Neural cell (in vitro differentiated cells): ENCODE measurements around the gene TRIO. TPM values are rescaled to one million over a fixed set of nuclear protein-coding genes. Genes with fewer than 3 reads are reported as not detected.

Experiments
- H2AFZ ChIP-seq: fragments of 200-600, 300-800 bp; sonication (generic), shearing (Covaris generic); 2 replicates; pipeline ENCODE4 v1.6.0; 2014; ENCODE audit warnings: low read depth, mild to moderate bottlenecking, antibody characterized with exemption, low read length, moderate library complexity
- H3F3A ChIP-seq: fragments of 200-600 bp; shearing (Covaris generic); 2 replicates; pipeline ENCODE4 v1.6.1; 2016; ENCODE audit warnings: mild to moderate bottlenecking, moderate library complexity, mixed read lengths, antibody characterized with exemption, low read length; ENCODE audit not compliant: insufficient read depth, poor library complexity, severe bottlenecking
- H3K27ac ChIP-seq: fragments of 200-600, 300-800 bp; sonication (generic), shearing (Covaris generic); 2 replicates; pipeline ENCODE4 v1.5.1; 2014; ENCODE audit warnings: mild to moderate bottlenecking, low read length, moderate library complexity
- H3K27me3 ChIP-seq: fragments of 300-800, 200-600 bp; sonication (generic), shearing (Covaris generic); 2 replicates; pipeline ENCODE4 v1.6.0; 2014; ENCODE audit warnings: mild to moderate bottlenecking, low read depth, low read length, moderate library complexity; ENCODE audit not compliant: insufficient read depth
- H3K36me3 ChIP-seq: fragments of 300-800, 200-600 bp; sonication (generic), shearing (Covaris generic); 2 replicates; pipeline ENCODE4 v1.5.1; 2014; ENCODE audit warnings: mild to moderate bottlenecking, antibody characterized with exemption, low read length, moderate library complexity; ENCODE audit not compliant: insufficient read depth
- H3K4me2 ChIP-seq: fragments of 300-800, 200-600 bp; sonication (generic), shearing (Covaris generic); 2 replicates; pipeline ENCODE4 v1.6.0; 2014; ENCODE audit warnings: mild to moderate bottlenecking, low read length
- H3K4me3 ChIP-seq: fragments of 300-800, 200-600 bp; sonication (generic), shearing (Covaris generic); 2 replicates; pipeline ENCODE4 v1.5.1; 2014; ENCODE audit warnings: mild to moderate bottlenecking, low read length, moderate library complexity
- H3K79me2 ChIP-seq: fragments of 200-600 bp; shearing (Covaris generic); replicated peaks from 2 replicates; pipeline ENCODE4 v1.6.0; 2014; ENCODE audit warnings: mild to moderate bottlenecking, low read length, moderate library complexity; ENCODE audit not compliant: insufficient read depth
- H3K9ac ChIP-seq: fragments of 300-800, 200-600 bp; sonication (generic), shearing (Covaris generic); 2 replicates; pipeline ENCODE4 v1.6.1; 2016; ENCODE audit warnings: mild to moderate bottlenecking, low read length, mixed read lengths
- H3K9me2 ChIP-seq: fragments of 200-600 bp; shearing (Covaris generic); 2 replicates; pipeline ENCODE4 v1.6.1; 2016; ENCODE audit warnings: mild to moderate bottlenecking, low read length, mixed read lengths; ENCODE audit not compliant: insufficient read depth
- H3K9me3 ChIP-seq: fragments of 200-600, 300-800 bp; sonication (generic), shearing (Covaris generic); 2 replicates; pipeline ENCODE4 v1.6.1; 2016; ENCODE audit warnings: mild to moderate bottlenecking, mixed run types, low read length, moderate library complexity, mixed read lengths
- H4K20me1 ChIP-seq: fragments of 200-600 bp; shearing (Covaris generic); 2 replicates; pipeline ENCODE4 v1.6.1; 2016; ENCODE audit warnings: mild to moderate bottlenecking, mixed run types; ENCODE audit not compliant: insufficient read depth
- CTCF ChIP-seq: fragments of 450-650 bp; IDR thresholded peaks from 2 replicates; pipeline ENCODE4 v1.5.1; 2014; ENCODE audit warnings: antibody characterized with exemption, mild to moderate bottlenecking, moderate library complexity; ENCODE audit not compliant: poor library complexity, severe bottlenecking
- EP300 ChIP-seq: fragments of 450-650 bp; conservative IDR thresholded peaks from 2 replicates; pipeline ENCODE4 v1.6.1; 2014; ENCODE audit warnings: antibody characterized with exemption, mild to moderate bottlenecking, moderate library complexity; ENCODE audit not compliant: poor library complexity, severe bottlenecking
- EZH2 ChIP-seq: fragments of 200-600, 300-800 bp; shearing (Covaris generic), sonication (generic); IDR thresholded peaks from 2 replicates; pipeline ENCODE4 v1.6.1; 2014; ENCODE audit warnings: antibody characterized with exemption, low read length, borderline replicate concordance, mild to moderate bottlenecking; ENCODE audit not compliant: insufficient read depth, poor library complexity, severe bottlenecking
- MXI1 ChIP-seq: fragments of 450-650 bp; conservative IDR thresholded peaks from 2 replicates; pipeline ENCODE4 v1.6.1; 2014; ENCODE audit warnings: antibody characterized with exemption, mild to moderate bottlenecking; ENCODE audit not compliant: poor library complexity, severe bottlenecking
- POLR2AphosphoS5 ChIP-seq: IDR thresholded peaks from 2 replicates; pipeline ENCODE4 v1.6.1; 2012
- RAD21 ChIP-seq: fragments of 450-650 bp; conservative IDR thresholded peaks from 2 replicates; pipeline ENCODE4 v1.6.1; 2014; ENCODE audit warnings: antibody characterized with exemption, mild to moderate bottlenecking, moderate library complexity
- SMC3 ChIP-seq: fragments of 450-650 bp; conservative IDR thresholded peaks from 2 replicates; pipeline ENCODE4 v1.6.1; 2014; ENCODE audit warnings: antibody characterized with exemption, mild to moderate bottlenecking, moderate library complexity; ENCODE audit not compliant: poor library complexity
- TAF1 ChIP-seq: IDR thresholded peaks from 2 replicates; pipeline ENCODE4 v1.6.1; 2012; ENCODE audit warnings: low read depth
- polyA plus RNA-seq: library from polyadenylated mRNA; depleted of rRNA; stranded (reverse); fragments of >200 nt; gene quantifications from 2 replicates; pipeline ENCODE4 v1.2.3, GENCODE V29; 2014
- TF ChIP-seq, protein P1 (sequence below): IDR thresholded peaks from 2 replicates; pipeline ENCODE4 v1.6.1; 2012; ENCODE audit warnings: borderline replicate concordance

Gene TRIO
- polyA plus RNA-seq, 1 donor from 2014 or later, result 168 TPM

GRCh38 chr5:14220642-14221041 is 77.5 kb downstream of the TRIO start:
- Histone ChIP-seq H3K36me3 (no peaks in the 10 kb centered on the region), H3K9me3 (no peaks in the 10 kb centered on the region), H3K79me2 (peaks cover 78% of the 10 kb centered on the region), H3F3A (no peaks in the 10 kb centered on the region), H3K4me3 (no peak overlapping the region), H3K27me3 (no peaks in the 10 kb centered on the region), H3K27ac (no peak overlapping the region), H4K20me1 (peaks cover 25% of the 10 kb centered on the region), H2AFZ (no peak overlapping the region), H3K9ac (no peak overlapping the region), H3K4me2 (no peak overlapping the region), H3K9me2 (no peaks in the 10 kb centered on the region)
- TF ChIP-seq POLR2AphosphoS5, result no peak
- no peak for TF ChIP-seq EZH2
- TF ChIP-seq MXI1, result no peak
- TF ChIP-seq, protein P1, sequence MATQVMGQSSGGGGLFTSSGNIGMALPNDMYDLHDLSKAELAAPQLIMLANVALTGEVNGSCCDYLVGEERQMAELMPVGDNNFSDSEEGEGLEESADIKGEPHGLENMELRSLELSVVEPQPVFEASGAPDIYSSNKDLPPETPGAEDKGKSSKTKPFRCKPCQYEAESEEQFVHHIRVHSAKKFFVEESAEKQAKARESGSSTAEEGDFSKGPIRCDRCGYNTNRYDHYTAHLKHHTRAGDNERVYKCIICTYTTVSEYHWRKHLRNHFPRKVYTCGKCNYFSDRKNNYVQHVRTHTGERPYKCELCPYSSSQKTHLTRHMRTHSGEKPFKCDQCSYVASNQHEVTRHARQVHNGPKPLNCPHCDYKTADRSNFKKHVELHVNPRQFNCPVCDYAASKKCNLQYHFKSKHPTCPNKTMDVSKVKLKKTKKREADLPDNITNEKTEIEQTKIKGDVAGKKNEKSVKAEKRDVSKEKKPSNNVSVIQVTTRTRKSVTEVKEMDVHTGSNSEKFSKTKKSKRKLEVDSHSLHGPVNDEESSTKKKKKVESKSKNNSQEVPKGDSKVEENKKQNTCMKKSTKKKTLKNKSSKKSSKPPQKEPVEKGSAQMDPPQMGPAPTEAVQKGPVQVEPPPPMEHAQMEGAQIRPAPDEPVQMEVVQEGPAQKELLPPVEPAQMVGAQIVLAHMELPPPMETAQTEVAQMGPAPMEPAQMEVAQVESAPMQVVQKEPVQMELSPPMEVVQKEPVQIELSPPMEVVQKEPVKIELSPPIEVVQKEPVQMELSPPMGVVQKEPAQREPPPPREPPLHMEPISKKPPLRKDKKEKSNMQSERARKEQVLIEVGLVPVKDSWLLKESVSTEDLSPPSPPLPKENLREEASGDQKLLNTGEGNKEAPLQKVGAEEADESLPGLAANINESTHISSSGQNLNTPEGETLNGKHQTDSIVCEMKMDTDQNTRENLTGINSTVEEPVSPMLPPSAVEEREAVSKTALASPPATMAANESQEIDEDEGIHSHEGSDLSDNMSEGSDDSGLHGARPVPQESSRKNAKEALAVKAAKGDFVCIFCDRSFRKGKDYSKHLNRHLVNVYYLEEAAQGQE, result no peak
- TF ChIP-seq RAD21, result no peak
- no peak for TF ChIP-seq TAF1
- no peak for TF ChIP-seq CTCF
- no peak for TF ChIP-seq EP300

- Histone ChIP-seq H2AFZ (no peak overlapping the region), H3K27ac (no peak overlapping the region), H3K9ac (no peak overlapping the region), H3K27me3 (no peaks in the 10 kb centered on the region), H3K4me2 (no peak overlapping the region), H3K4me3 (no peak overlapping the region), H3K9me3 (no peaks in the 10 kb centered on the region), H3F3A (no peaks in the 10 kb centered on the region), H3K79me2 (peaks cover 77% of the 10 kb centered on the region), H4K20me1 (peaks cover 25% of the 10 kb centered on the region), H3K9me2 (no peaks in the 10 kb centered on the region), H3K36me3 (no peaks in the 10 kb centered on the region)
- TF ChIP-seq MXI1 (no peak), TAF1 (no peak), CTCF (no peak), SMC3 (no peak), EP300 (no peak), RAD21 (no peak), EZH2 (no peak), POLR2AphosphoS5 (no peak)
- TF ChIP-seq, protein P1, result no peak
These were observed 78.6 kb downstream of the TRIO start for GRCh38 chr5:14221732-14222131.
